Measurements from ENCODE around the gene MUC13.

The MUC13 gene

GRCh38 chr3:124876401-124876878, 58.1 kb downstream of the MUC13 start:
- peak overlapping the region; percentile 90 to 99 for H2BK12ac ChIP-seq (ENCODE audit: low read length in 2 of 2)
- peak overlapping the region; percentile 73 for H3K9ac ChIP-seq (ENCODE audit: low read length)
- no peaks in the 10 kb centered on the region for H3K27me3 ChIP-seq (ENCODE audit: control insufficient read depth in 1 of 2, insufficient read depth in 1 of 2, low read length in 2 of 2)
- H3K23ac ChIP-seq (ENCODE audit: low read length in 2 of 2), result no peak overlapping the region
- peak overlapping the region; percentile 79 for H2AK5ac ChIP-seq (ENCODE audit: low read length, severe bottlenecking)
- 62% methylated on average over 3 of the region's 3 CpGs for WGBS
- H2AFZ ChIP-seq (ENCODE audit: low read depth, low read length), result no peak overlapping the region
- H3K4me1 ChIP-seq (ENCODE audit: control insufficient read depth, insufficient read depth, low read depth, low read length), result peaks cover 20% of the 10 kb centered on the region
- peak overlapping the region; percentile 49 for H3K27ac ChIP-seq (ENCODE audit: low read length, poor library complexity, severe bottlenecking)
- H4K8ac ChIP-seq (ENCODE audit: low read length), result peak overlapping the region; percentile 97
- peak overlapping the region; percentile 53 for H2BK5ac ChIP-seq (ENCODE audit: low read depth, low read length, poor library complexity, severe bottlenecking)
- peak overlapping the region; percentile 96 to 99 for H3K18ac ChIP-seq (ENCODE audit: low read depth in 1 of 2, low read length in 2 of 2)
- H2BK120ac ChIP-seq (ENCODE audit: low read depth, low read length), result peak overlapping the region; percentile 98
- peaks cover 2 to 16% of the 10 kb centered on the region in 2 experiments for H3K36me3 ChIP-seq (ENCODE audit: control insufficient read depth in 1 of 2, insufficient read depth in 2 of 2, low read depth in 1 of 2, low read length in 2 of 2)
- H3K4ac ChIP-seq (ENCODE audit: low read depth in 1 of 2, low read length in 2 of 2), result peak overlapping the region; percentile 71
- no peaks in the 10 kb centered on the region for H3K9me3 ChIP-seq (ENCODE audit: control insufficient read depth, low read length)
- DNase-seq, result no peak
- H3K4me3 ChIP-seq (ENCODE audit: insufficient read depth in 1 of 2, low read depth in 1 of 2, low read length in 2 of 2), result no peak overlapping the region
- peak overlapping the region in 1 of 2 experiments; percentile 94 for H3K14ac ChIP-seq (ENCODE audit: low read length in 2 of 2)
- H3K4me2 ChIP-seq (ENCODE audit: low read length, poor library complexity, severe bottlenecking), result no peak overlapping the region
- peaks cover 9% of the 10 kb centered on the region for H3K79me1 ChIP-seq (replicated peaks; ENCODE audit: low read length, poor library complexity, severe bottlenecking)
- H4K91ac ChIP-seq (ENCODE audit: low read length), result peak overlapping the region; percentile 98
- H2BK15ac ChIP-seq (ENCODE audit: low read depth, poor library complexity, severe bottlenecking), result peak overlapping the region; percentile 97

- no peak overlapping the region for H3K23ac ChIP-seq (ENCODE audit: low read length in 2 of 2)
- no peak overlapping the region for H2AK5ac ChIP-seq (ENCODE audit: low read length, severe bottlenecking)
- no peak overlapping the region for H3K14ac ChIP-seq (ENCODE audit: low read length in 2 of 2)
- H4K91ac ChIP-seq (ENCODE audit: low read length), result no peak overlapping the region
- H3K27ac ChIP-seq (ENCODE audit: low read length, poor library complexity, severe bottlenecking), result no peak overlapping the region
- DNase-seq, result no peak
- H3K27me3 ChIP-seq (ENCODE audit: control insufficient read depth in 1 of 2, insufficient read depth in 1 of 2, low read length in 2 of 2), result no peaks in the 10 kb centered on the region
- H3K4ac ChIP-seq (ENCODE audit: low read depth in 1 of 2, low read length in 2 of 2), result peak overlapping the region in 1 of 2 experiments; percentile 76
- WGBS, result no CpG with 5 or more reads among the region's 1 CpG
- H3K4me1 ChIP-seq (ENCODE audit: control insufficient read depth, insufficient read depth, low read depth, low read length), result peaks cover 15% of the 10 kb centered on the region
- H3K79me1 ChIP-seq (replicated peaks; ENCODE audit: low read length, poor library complexity, severe bottlenecking), result peaks cover 20% of the 10 kb centered on the region
- H2BK12ac ChIP-seq (ENCODE audit: low read length in 2 of 2), result no peak overlapping the region
- no peaks in the 10 kb centered on the region for H3K9me3 ChIP-seq (ENCODE audit: control insufficient read depth, low read length)
- H2BK120ac ChIP-seq (ENCODE audit: low read depth, low read length), result no peak overlapping the region
- peaks cover 18 to 42% of the 10 kb centered on the region in 2 experiments for H3K36me3 ChIP-seq (ENCODE audit: control insufficient read depth in 1 of 2, insufficient read depth in 2 of 2, low read depth in 1 of 2, low read length in 2 of 2)
- H2BK15ac ChIP-seq (ENCODE audit: low read depth, poor library complexity, severe bottlenecking), result no peak overlapping the region
- H4K8ac ChIP-seq (ENCODE audit: low read length), result peak overlapping the region; percentile 55
- H3K4me2 ChIP-seq (ENCODE audit: low read length, poor library complexity, severe bottlenecking), result no peak overlapping the region
- no peak overlapping the region for H3K4me3 ChIP-seq (ENCODE audit: insufficient read depth in 1 of 2, low read depth in 1 of 2, low read length in 2 of 2)
- H3K9ac ChIP-seq (ENCODE audit: low read length), result no peak overlapping the region
- H2AFZ ChIP-seq (ENCODE audit: low read depth, low read length), result no peak overlapping the region
- H2BK5ac ChIP-seq (ENCODE audit: low read depth, low read length, poor library complexity, severe bottlenecking), result no peak overlapping the region
- no peak overlapping the region for H3K18ac ChIP-seq (ENCODE audit: low read depth in 1 of 2, low read length in 2 of 2)
Measured at GRCh38 chr3:124873226-124873625, 61.3 kb downstream of the MUC13 start.

- Histone ChIP-seq H3K27me3 (ENCODE audit: control insufficient read depth in 1 of 2, insufficient read depth in 1 of 2, low read length in 2 of 2) (no peaks in the 10 kb centered on the region), H3K27ac (ENCODE audit: low read length, poor library complexity, severe bottlenecking) (no peak overlapping the region), H2AK5ac (ENCODE audit: low read length, severe bottlenecking) (no peak overlapping the region), H2BK15ac (ENCODE audit: low read depth, poor library complexity, severe bottlenecking) (no peak overlapping the region), H3K18ac (ENCODE audit: low read depth in 1 of 2, low read length in 2 of 2) (no peak overlapping the region), H3K14ac (ENCODE audit: low read length in 2 of 2) (no peak overlapping the region), H3K4me1 (ENCODE audit: control insufficient read depth, insufficient read depth, low read depth, low read length) (no peaks in the 10 kb centered on the region), H2BK120ac (ENCODE audit: low read depth, low read length) (no peak overlapping the region), H3K4ac (ENCODE audit: low read depth in 1 of 2, low read length in 2 of 2) (no peak overlapping the region), H3K79me1 (replicated peaks; ENCODE audit: low read length, poor library complexity, severe bottlenecking) (peaks cover 26% of the 10 kb centered on the region), H3K9ac (ENCODE audit: low read length) (no peak overlapping the region), H4K91ac (ENCODE audit: low read length) (no peak overlapping the region), H2BK5ac (ENCODE audit: low read depth, low read length, poor library complexity, severe bottlenecking) (no peak overlapping the region), H3K23ac (ENCODE audit: low read length in 2 of 2) (no peak overlapping the region), H2AFZ (ENCODE audit: low read depth, low read length) (no peak overlapping the region), H4K8ac (ENCODE audit: low read length) (no peak overlapping the region), H3K4me3 (ENCODE audit: insufficient read depth in 1 of 2, low read depth in 1 of 2, low read length in 2 of 2) (no peak overlapping the region), H3K36me3 (ENCODE audit: control insufficient read depth in 1 of 2, insufficient read depth in 2 of 2, low read depth in 1 of 2, low read length in 2 of 2) (peaks cover 37 to 79% of the 10 kb centered on the region in 2 experiments), H3K9me3 (ENCODE audit: control insufficient read depth, low read length) (no peaks in the 10 kb centered on the region), H2BK12ac (ENCODE audit: low read length in 2 of 2) (peak overlapping the region in 1 of 2 experiments; percentile 6), H3K4me2 (ENCODE audit: low read length, poor library complexity, severe bottlenecking) (no peak overlapping the region)
- 100% methylated on average over 3 of the region's 3 CpGs for WGBS
- DNase-seq, result no peak
Measured at GRCh38 chr3:124867511-124867910, 67.0 kb downstream of the MUC13 start.

- H3K4ac ChIP-seq (ENCODE audit: low read depth in 1 of 2, low read length in 2 of 2), result no peak overlapping the region
- peak overlapping the region; percentile 79 for H2AK5ac ChIP-seq (ENCODE audit: low read length, severe bottlenecking)
- WGBS, result over 99% methylated on average over 2 of the region's 2 CpGs
Measured at GRCh38 chr3:124862006-124862405, 72.5 kb downstream of the MUC13 start.

More at GRCh38 chr3:124862006-124862405, 72.5 kb downstream of the MUC13 start:
- Histone ChIP-seq H2BK120ac (ENCODE audit: low read depth, low read length) (peak overlapping the region; percentile 29), H3K79me1 (replicated peaks; ENCODE audit: low read length, poor library complexity, severe bottlenecking) (peaks cover 16% of the 10 kb centered on the region), H3K23ac (ENCODE audit: low read length in 2 of 2) (no peak overlapping the region), H3K4me3 (ENCODE audit: insufficient read depth in 1 of 2, low read depth in 1 of 2, low read length in 2 of 2) (no peak overlapping the region), H3K14ac (ENCODE audit: low read length in 2 of 2) (no peak overlapping the region), H3K9ac (ENCODE audit: low read length) (no peak overlapping the region), H4K91ac (ENCODE audit: low read length) (peak overlapping the region; percentile 63), H3K27me3 (ENCODE audit: control insufficient read depth in 1 of 2, insufficient read depth in 1 of 2, low read length in 2 of 2) (no peaks in the 10 kb centered on the region), H2BK12ac (ENCODE audit: low read length in 2 of 2) (peak overlapping the region; percentile 28 to 74), H3K36me3 (ENCODE audit: control insufficient read depth in 1 of 2, insufficient read depth in 2 of 2, low read depth in 1 of 2, low read length in 2 of 2) (peaks cover 13 to 52% of the 10 kb centered on the region in 2 experiments), H3K9me3 (ENCODE audit: control insufficient read depth, low read length) (no peaks in the 10 kb centered on the region), H2BK5ac (ENCODE audit: low read depth, low read length, poor library complexity, severe bottlenecking) (no peak overlapping the region), H3K4me1 (ENCODE audit: control insufficient read depth, insufficient read depth, low read depth, low read length) (peaks cover 18% of the 10 kb centered on the region), H2BK15ac (ENCODE audit: low read depth, poor library complexity, severe bottlenecking) (no peak overlapping the region), H3K18ac (ENCODE audit: low read depth in 1 of 2, low read length in 2 of 2) (peak overlapping the region; percentile 37 to 64), H4K8ac (ENCODE audit: low read length) (peak overlapping the region; percentile 82), H3K27ac (ENCODE audit: low read length, poor library complexity, severe bottlenecking) (no peak overlapping the region), H3K4me2 (ENCODE audit: low read length, poor library complexity, severe bottlenecking) (no peak overlapping the region), H2AFZ (ENCODE audit: low read depth, low read length) (no peak overlapping the region)
- no peak for DNase-seq
